ENCODE data around the gene NAIF1.

- no peak for TF ChIP-seq CTCF (IDR thresholded peaks at IDR 0.05)
- TF ChIP-seq POLR2AphosphoS5 (IDR thresholded peaks at IDR 0.05): peak; percentile 43 to 65 (median 62)
- no peak for TF ChIP-seq POLR2A (IDR thresholded peaks at IDR 0.05)
These were observed 11.6 kb downstream of the NAIF1 start for GRCh38 chr9:128055344-128056040.

All from sigmoid colon (tissue), 4 donors.